Ovary (tissue), 9 donors: ENCODE results near the gene FUCA2. TPM values are rescaled to one million over a fixed set of nuclear protein-coding genes. Genes with fewer than 3 reads are reported as not detected.
"Not testable (repeated sequence)": the region's sequence is repeated elsewhere in the genome, so short reads cannot be mapped to it uniquely, and the experiment has no call there.

ENCODE experiments used
- DNase-seq, 5 donors: peaks; one replicate each; pipeline ENCODE4 v3.0.0-alpha.2; 2019 to 2020
- H3K27ac ChIP-seq, 2 donors: fragments of 200-600 bp; one replicate each; pipeline versions ENCODE4 v1.5.1 to v1.8.0; 2019 to 2022
- H3K27me3 ChIP-seq: fragments of 200-600 bp; one replicate; pipeline ENCODE4 v1.8.0; 2022
- H3K36me3 ChIP-seq: fragments of 200-600 bp; sonication (generic); one replicate; pipeline ENCODE4 v1.5.1; 2019
- H3K4me1 ChIP-seq: one replicate; pipeline ENCODE4 v1.8.1; 2013; ENCODE audit warnings: mild to moderate bottlenecking, moderate library complexity; ENCODE audit not compliant: insufficient read depth
- H3K4me3 ChIP-seq: fragments of 200-600 bp; sonication (generic); one replicate; pipeline ENCODE4 v1.5.1; 2017
- H3K9me3 ChIP-seq, 2 donors: fragments of 200-600 bp in 1 of 2; sonication (generic) in 1 of 2; one replicate each; pipeline versions ENCODE4 v1.5.1 to v1.8.1; 2013 to 2019; ENCODE audit warnings: mild to moderate bottlenecking in 1 of 2, moderate library complexity in 1 of 2
- EP300 ChIP-seq: sonication (generic); formaldehyde crosslinking; IDR thresholded peaks from one replicate; pipeline ENCODE4 v1.6.1; 2017; ENCODE audit warnings: antibody characterized with exemption
- POLR2A ChIP-seq: fragments of 450-650 bp; IDR thresholded peaks from one replicate; pipeline ENCODE4 v1.6.1; 2017; ENCODE audit warnings: antibody characterized with exemption, mild to moderate bottlenecking, moderate library complexity
- WGBS, 3 donors: extraction: QIAGEN DNeasy Blood & Tissue Kit in 1 of 3; methylation state at CpG; one replicate each; pipeline versions ENCODE4 v1.1.5 to v1.1.7; 2013 to 2017; 5-methylcytosine and 5-hydroxymethylcytosine counted together
- intact Hi-C, 4 donors: fragments of 100-400 bp; cut with DNase I; formaldehyde crosslinking; loops; one replicate each; pipeline versions ENCODE4 v1.11.0 to v1.15.1; 2022 to 2023
- polyA plus RNA-seq, 2 donors: library from polyadenylated mRNA; stranded (reverse); fragments of 200-250 nt in 1 of 2; fragments of 350-450 nt in 1 of 2; fragmentation: Illumina TruSeq in 1 of 2; extraction: RNeasy Lipid Tissue Mini Kit (QIAGEN cat#74804) in 1 of 2; gene quantifications; one replicate each; pipeline ENCODE4 v1.2.3, GENCODE V29; 2013 to 2014
- small RNA-seq: library from RNA; depleted of rRNA; stranded (forward); fragments of <200 nt; gene quantifications from one replicate; pipeline ENCODE3, GENCODE V24; 2016
- total RNA-seq, 7 donors: library from RNA; depleted of rRNA in 2 of 7; stranded (reverse); fragments of >200 nt in 2 of 7; fragmentation: NEBNext Ultra II Directional in 3 of 7; extraction: Animal tissue kit (Norgen Biotek cat#: 25700) in 3 of 7; gene quantifications; one replicate each; pipeline versions ENCODE4 v1.1.0 to v1.2.4, GENCODE V29; 2016 to 2023
- TF ChIP-seq, protein P1 (sequence below), 3 donors: fragments of 450-650 bp in 2 of 3; fragments of 200-600 bp in 1 of 3; IDR thresholded peaks; one replicate each; pipeline versions ENCODE4 v1.5.1 to v1.8.0; 2016 to 2022; ENCODE audit warnings: antibody characterized with exemption in 3 of 3, mild to moderate bottlenecking in 1 of 3
- donor health status: DM: no; HTN: no; CAD: no; lungs with moderate emphysema.
- donor health status: DM: no; HTN: no; CAD: no.
- donor health status: Bipolar disorder and iron deficiency.
- donor health status: DM: yes; HTN: yes; CAD: no.
- donor health status: DM: no; HTN: no; CAD: no.
- donor health status: DM: yes; HTN: yes; CAD: no.

Gene FUCA2
- total and polyA plus RNA-seq, 9 donors, result 23.2 to 68.1 (median 44.8) TPM

DNA sequence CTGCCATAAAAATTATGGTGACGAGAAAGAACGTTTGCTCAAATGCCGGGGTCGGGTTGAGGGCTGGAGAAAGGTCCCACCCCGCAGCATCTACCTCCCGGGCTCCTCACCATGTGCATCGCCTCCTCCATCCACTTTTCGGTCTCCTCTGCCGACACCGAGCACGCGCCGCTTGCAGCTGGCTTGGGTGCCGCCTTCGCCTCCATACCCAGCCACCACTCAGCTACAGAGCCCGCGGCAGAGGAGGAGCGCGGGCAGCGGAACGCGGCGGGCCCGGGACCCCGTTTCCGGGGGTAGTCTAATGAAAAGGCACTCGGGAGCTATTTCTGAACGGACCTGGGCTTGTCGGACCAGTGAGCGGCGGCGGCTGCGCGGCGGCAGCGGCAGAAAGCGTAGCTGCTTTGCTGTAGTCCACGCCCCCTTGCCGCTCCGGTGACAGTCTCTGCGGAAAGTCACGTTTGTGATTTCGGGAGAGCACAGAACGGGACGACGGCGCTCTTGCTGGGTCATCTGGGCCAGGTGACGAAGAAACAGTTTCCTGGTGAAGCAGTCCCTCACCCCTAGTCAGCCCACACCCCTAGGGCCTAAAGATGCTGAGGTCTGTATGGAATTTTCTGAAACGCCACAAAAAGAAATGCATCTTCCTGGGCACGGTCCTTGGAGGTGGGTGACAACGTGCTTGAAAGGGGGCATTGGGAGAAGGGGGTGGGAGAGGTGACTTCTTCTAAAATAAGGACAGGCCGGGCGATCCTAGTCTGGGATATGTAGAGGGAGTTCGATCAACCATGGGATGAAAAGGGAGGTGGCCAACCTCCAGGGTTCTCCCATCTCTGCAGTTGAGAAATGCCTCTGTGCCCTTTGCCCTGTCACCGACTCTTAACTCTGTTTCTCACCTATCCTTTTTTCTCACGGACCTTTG, 60.8 kb downstream of the FUCA2 start, which contains the start of the genes ADAT2 and PEX3:
ADAT2 (minus strand) TSS at position 243 of the 919 bp plus-strand sequence; CDS start at position 206, 37 bp downstream.
PEX3 (plus strand) TSS at position 353 of the 919 bp plus-strand sequence; CDS start at position 591, 238 bp downstream.
- Histone ChIP-seq H3K27me3 (no peaks in the 10 kb centered on the region), H3K36me3 (no peaks in the 10 kb centered on the region), H3K9me3 (no peaks in the 10 kb centered on the region), H3K4me3 (peak within 1 kb of the TSS; percentile 66), H3K4me1 (no peaks in the 10 kb centered on the region), H3K27ac (peak within 1 kb of the TSS in 1 of 2 donors; percentile 54)
- peak; percentile 76 to 90 (median 83) for DNase-seq
- intact Hi-C loops, result no loop called here
- TF ChIP-seq, protein P1, sequence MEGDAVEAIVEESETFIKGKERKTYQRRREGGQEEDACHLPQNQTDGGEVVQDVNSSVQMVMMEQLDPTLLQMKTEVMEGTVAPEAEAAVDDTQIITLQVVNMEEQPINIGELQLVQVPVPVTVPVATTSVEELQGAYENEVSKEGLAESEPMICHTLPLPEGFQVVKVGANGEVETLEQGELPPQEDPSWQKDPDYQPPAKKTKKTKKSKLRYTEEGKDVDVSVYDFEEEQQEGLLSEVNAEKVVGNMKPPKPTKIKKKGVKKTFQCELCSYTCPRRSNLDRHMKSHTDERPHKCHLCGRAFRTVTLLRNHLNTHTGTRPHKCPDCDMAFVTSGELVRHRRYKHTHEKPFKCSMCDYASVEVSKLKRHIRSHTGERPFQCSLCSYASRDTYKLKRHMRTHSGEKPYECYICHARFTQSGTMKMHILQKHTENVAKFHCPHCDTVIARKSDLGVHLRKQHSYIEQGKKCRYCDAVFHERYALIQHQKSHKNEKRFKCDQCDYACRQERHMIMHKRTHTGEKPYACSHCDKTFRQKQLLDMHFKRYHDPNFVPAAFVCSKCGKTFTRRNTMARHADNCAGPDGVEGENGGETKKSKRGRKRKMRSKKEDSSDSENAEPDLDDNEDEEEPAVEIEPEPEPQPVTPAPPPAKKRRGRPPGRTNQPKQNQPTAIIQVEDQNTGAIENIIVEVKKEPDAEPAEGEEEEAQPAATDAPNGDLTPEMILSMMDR (IDR thresholded peaks at IDR 0.05), result no peak
- TF ChIP-seq POLR2A, result peak; percentile 27
- no peak for TF ChIP-seq EP300
- 0% methylated on average over 54 to 56 of the region's 56 CpGs for WGBS, 3 donors

DNA sequence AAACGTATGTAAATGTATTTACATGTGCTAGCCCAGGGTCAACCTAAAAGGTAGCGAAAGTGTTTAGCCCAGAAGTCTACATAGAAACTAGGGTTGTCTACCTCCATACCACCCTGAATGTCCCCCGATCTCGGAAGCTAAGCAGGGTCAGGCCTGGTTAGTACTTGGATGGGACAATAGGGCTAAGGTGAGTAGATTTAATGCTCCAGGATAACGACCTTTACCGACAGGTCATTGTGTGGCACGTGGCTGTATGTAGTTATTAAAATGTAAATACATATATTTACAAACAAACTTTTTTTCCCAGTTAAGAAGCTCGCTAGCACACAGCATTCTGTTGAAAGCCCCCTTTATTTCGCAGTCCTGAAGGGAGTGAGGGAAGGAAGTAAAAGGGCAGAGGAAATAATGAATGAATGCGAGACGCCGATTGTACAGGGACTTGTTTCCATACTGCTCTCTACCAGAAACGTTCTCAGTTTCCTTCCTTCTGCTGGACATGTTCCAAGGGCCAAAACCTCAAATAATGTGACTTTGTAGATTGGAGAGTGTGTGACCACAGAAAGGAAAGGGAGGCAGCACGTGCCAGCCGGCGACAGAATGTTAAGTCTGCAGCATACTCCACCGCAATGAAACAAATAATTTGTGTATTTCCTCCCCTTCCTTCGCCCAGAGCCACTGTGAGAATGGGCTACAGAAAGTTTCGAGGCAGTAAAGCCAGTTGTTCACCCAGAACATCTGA, 61.6 kb downstream of the FUCA2 start:
- H3K27ac ChIP-seq, result peak overlapping the region in 1 of 2 donors; percentile 54
- intact Hi-C loops, result no loop called here
- H3K36me3 ChIP-seq, result no peaks in the 10 kb centered on the region
- TF ChIP-seq POLR2A (no peak), EP300 (no peak)
- TF ChIP-seq, protein P1 (IDR thresholded peaks at IDR 0.05), result no peak
- 2 to 3% (median 3%) methylated on average over 19 of the region's 19 CpGs for WGBS, 3 donors
- H3K27me3 ChIP-seq, result no peaks in the 10 kb centered on the region
- H3K4me1 ChIP-seq, result no peaks in the 10 kb centered on the region
- peak overlapping the region; percentile 66 for H3K4me3 ChIP-seq
- no peaks in the 10 kb centered on the region for H3K9me3 ChIP-seq
- no peak for DNase-seq

DNA sequence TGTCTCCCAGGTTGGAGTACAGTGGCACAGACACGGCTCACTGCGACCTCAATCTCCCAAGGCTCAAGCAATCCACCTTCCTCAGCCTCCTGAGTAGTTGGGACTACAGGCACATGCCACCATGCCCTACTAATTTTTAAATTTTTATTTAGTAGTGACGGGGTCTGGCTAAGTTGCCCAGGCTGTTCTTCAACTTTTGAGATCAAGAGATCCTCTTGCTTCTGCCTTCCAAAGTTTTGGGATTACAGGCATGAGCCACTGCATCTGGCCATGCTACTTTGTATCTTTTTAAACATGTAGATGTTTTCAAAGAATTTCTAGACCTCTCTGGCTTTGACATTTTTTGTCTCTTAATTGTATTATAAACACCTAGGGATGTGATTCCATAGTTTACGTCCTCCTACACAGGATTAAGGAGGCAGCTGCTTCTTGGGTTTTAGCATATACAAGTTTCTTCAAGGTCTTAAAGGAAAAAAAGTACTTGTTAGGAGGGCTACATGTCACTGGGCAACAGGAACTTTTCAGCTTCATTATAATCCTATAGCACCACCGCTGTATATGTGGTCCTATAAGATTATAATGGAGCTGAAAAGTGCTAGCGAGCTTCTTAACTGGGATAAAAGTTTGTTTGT, 62.3 kb downstream of the FUCA2 start:
- peak overlapping the region; percentile 66 for H3K4me3 ChIP-seq
- no peaks in the 10 kb centered on the region for H3K9me3 ChIP-seq
- DNase-seq, result no peak
- no peak overlapping the region for H3K27ac ChIP-seq
- no peak for TF ChIP-seq POLR2A
- TF ChIP-seq, protein P1 (IDR thresholded peaks at IDR 0.05), result no peak
- no peak for TF ChIP-seq EP300
- WGBS, 3 donors, result 58 to 70% (median 58%) methylated on average over 6 of the region's 6 CpGs
- H3K4me1 ChIP-seq, result no peaks in the 10 kb centered on the region
- intact Hi-C loops, result no loop called here
- H3K27me3 ChIP-seq, result no peaks in the 10 kb centered on the region
- H3K36me3 ChIP-seq, result no peaks in the 10 kb centered on the region

DNA sequence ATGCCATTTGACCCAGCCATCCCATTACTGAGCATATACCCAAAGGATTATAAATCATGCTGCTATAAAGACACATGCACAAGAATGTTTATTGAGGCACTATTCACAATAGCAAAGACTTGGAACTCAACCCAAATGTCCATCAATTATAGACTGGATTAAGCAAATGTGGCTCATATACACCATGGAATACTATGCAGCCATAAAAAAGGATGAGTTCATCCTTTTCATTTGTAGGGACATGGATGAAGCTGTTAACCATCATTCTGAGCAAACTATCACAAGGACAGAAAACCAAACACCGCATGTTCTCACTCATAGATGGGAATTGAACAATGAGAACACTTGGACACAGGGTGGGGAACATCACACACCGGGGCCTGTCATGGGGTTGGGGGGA, 63.7 kb downstream of the FUCA2 start:
- H3K27me3 ChIP-seq, H3K27ac ChIP-seq, intact Hi-C loops, H3K9me3 ChIP-seq, H3K36me3 ChIP-seq, H3K4me1 ChIP-seq, DNase-seq, H3K4me3 ChIP-seq: not testable (repeated sequence)
- 99 to 100% (median 100%) methylated on average over 2 of the region's 2 CpGs for WGBS, 3 donors

Small RNAs within 50 kb of the gene (small RNA-seq; reads per million reads assigned to genes)
- gene RNA5SP221, result not detected

Other genes starting within 250 kb of the FUCA2 start
- gene ADAT2, start 61.0 kb downstream of the FUCA2 start, total RNA-seq, result 1 to 10 TPM; 2.5 to 6.1 (median 4.6) TPM
- gene ADAT2, start 61.0 kb downstream of the FUCA2 start, polyA plus RNA-seq, result 1 to 10 TPM; 1.9 to 5.1 TPM
- gene PEX3, start 60.9 kb downstream of the FUCA2 start, total RNA-seq, result 10 to 100 TPM; 15.5 to 29.3 (median 21.0) TPM
- gene PEX3, start 60.9 kb downstream of the FUCA2 start, polyA plus RNA-seq, result 10 to 100 TPM; 12.0 to 17.6 TPM
- gene PHACTR2, start 166.2 kb upstream of the FUCA2 start, total RNA-seq, result 10 to 100 TPM; 29.0 to 76.2 (median 47.9) TPM
- gene PHACTR2, start 166.2 kb upstream of the FUCA2 start, polyA plus RNA-seq, result 10 to 100 TPM in 1 of 2 donors, 1 to 10 TPM in 1; 9.8 to 21.4 TPM